Liver (tissue), 9 donors: ENCODE measurements around the gene KRTAP3-1. TPM values are rescaled to one million over a fixed set of nuclear protein-coding genes. Genes with fewer than 3 reads are reported as not detected.
"Not testable (repeated sequence)": the region's sequence is repeated elsewhere in the genome, so short reads cannot be mapped to it uniquely, and the experiment has no call there.

ENCODE experiments used
- DNase-seq: peaks from one replicate; pipeline ENCODE4 v3.0.0-alpha.2; 2017; ENCODE audit warnings: low spot score
- H3K27ac ChIP-seq, 2 donors: one replicate each; pipeline ENCODE4 v1.7.0; 2013; ENCODE audit warnings: inconsistent platforms in 2 of 2, low read length in 2 of 2, control low read depth in 1 of 2, low read depth in 1 of 2, mild to moderate bottlenecking in 1 of 2
- H3K27me3 ChIP-seq, 4 donors: one replicate each; pipeline versions ENCODE4 v1.6.1 to v1.7.0; 2013; ENCODE audit warnings: low read length in 3 of 4, inconsistent platforms in 1 of 4, mild to moderate bottlenecking in 1 of 4, moderate library complexity in 1 of 4; ENCODE audit not compliant: control insufficient read depth in 4 of 4, insufficient read depth in 4 of 4
- H3K36me3 ChIP-seq, 4 donors: one replicate each; pipeline versions ENCODE4 v1.6.1 to v1.7.0; 2013; ENCODE audit warnings: low read length in 3 of 4, mild to moderate bottlenecking in 3 of 4, low read depth in 1 of 4, moderate library complexity in 1 of 4; ENCODE audit not compliant: control insufficient read depth in 4 of 4, insufficient read depth in 3 of 4
- H3K4me1 ChIP-seq, 4 donors: one replicate each; pipeline versions ENCODE4 v1.6.1 to v1.7.0; 2013; ENCODE audit warnings: low read length in 3 of 4, mild to moderate bottlenecking in 3 of 4, moderate library complexity in 1 of 4; ENCODE audit not compliant: control insufficient read depth in 4 of 4, insufficient read depth in 4 of 4
- H3K4me3 ChIP-seq, 3 donors: one replicate each; pipeline versions ENCODE4 v1.6.1 to v1.7.0; 2013; ENCODE audit warnings: low read length in 3 of 3, control low read depth in 1 of 3, low read depth in 1 of 3, mild to moderate bottlenecking in 1 of 3
- H3K9ac ChIP-seq, 2 donors: one replicate each; pipeline ENCODE4 v1.7.0; 2013; ENCODE audit warnings: low read length in 2 of 2, mild to moderate bottlenecking in 2 of 2, moderate library complexity in 2 of 2, control low read depth in 1 of 2, low read depth in 1 of 2
- H3K9me3 ChIP-seq, 4 donors: one replicate each; pipeline versions ENCODE4 v1.6.1 to v1.7.0; 2013; ENCODE audit warnings: low read length in 3 of 4; ENCODE audit not compliant: control insufficient read depth in 4 of 4
- FOXA1 ChIP-seq: IDR thresholded peaks from 2 replicates; pipeline ENCODE4 v1.6.1; 2016; ENCODE audit warnings: antibody characterized with exemption
- GABPA ChIP-seq, 2 donors: IDR thresholded peaks in 1 of 2; conservative IDR thresholded peaks in 1 of 2; 2 replicates each; pipeline ENCODE4 v1.6.1; 2016; ENCODE audit warnings: antibody characterized with exemption in 2 of 2, mild to moderate bottlenecking in 1 of 2, moderate library complexity in 1 of 2
- RXRA ChIP-seq, 2 donors: IDR thresholded peaks; 2 replicates each; pipeline ENCODE4 v1.6.1; 2017 to 2018; ENCODE audit warnings: antibody characterized with exemption in 2 of 2, mild to moderate bottlenecking in 1 of 2
- WGBS: extraction: QIAGEN DNeasy Blood & Tissue Kit; methylation state at CpG from one replicate; pipeline ENCODE4 v1.1.7; 2013; 5-methylcytosine and 5-hydroxymethylcytosine counted together
- polyA plus RNA-seq, 2 donors: library from polyadenylated mRNA; stranded (reverse) in 1 of 2; unstranded in 1 of 2; fragments of 200-250 nt in 1 of 2; fragments of >200 nt in 1 of 2; fragmentation: Nextera tagmentation in 1 of 2; extraction: Ambion mirVana in 1 of 2; gene quantifications; one replicate each; pipeline versions ENCODE4 v1.2.1 to v1.2.3, GENCODE V29; 2013 to 2015
- total RNA-seq, 2 donors: library from RNA; depleted of rRNA; stranded (reverse); fragments of >200 nt; gene quantifications; one replicate each; pipeline ENCODE4 v1.2.3, GENCODE V29; 2014
- TF ChIP-seq, protein P1 (sequence below): fragments of 150-350 bp; IDR thresholded peaks from 2 replicates; pipeline ENCODE4 v1.5.1; 2017; ENCODE audit warnings: improper control_type of control experiment, low read depth, low read length; ENCODE audit not compliant: missing input control
- TF ChIP-seq, protein P2 (sequence below): IDR thresholded peaks from 2 replicates; pipeline ENCODE4 v1.6.1; 2016; ENCODE audit warnings: antibody characterized with exemption
- TF ChIP-seq, protein P3 (sequence below): IDR thresholded peaks from 2 replicates; pipeline ENCODE4 v1.6.1; 2016; ENCODE audit warnings: antibody characterized with exemption
- donor health status: healthy.
- donor health status: healthy.
- donor health status: healthy.
- donor health status: healthy.
- donor health status: healthy.

Gene KRTAP3-1
- total and polyA plus RNA-seq, 4 donors, result not detected

DNA sequence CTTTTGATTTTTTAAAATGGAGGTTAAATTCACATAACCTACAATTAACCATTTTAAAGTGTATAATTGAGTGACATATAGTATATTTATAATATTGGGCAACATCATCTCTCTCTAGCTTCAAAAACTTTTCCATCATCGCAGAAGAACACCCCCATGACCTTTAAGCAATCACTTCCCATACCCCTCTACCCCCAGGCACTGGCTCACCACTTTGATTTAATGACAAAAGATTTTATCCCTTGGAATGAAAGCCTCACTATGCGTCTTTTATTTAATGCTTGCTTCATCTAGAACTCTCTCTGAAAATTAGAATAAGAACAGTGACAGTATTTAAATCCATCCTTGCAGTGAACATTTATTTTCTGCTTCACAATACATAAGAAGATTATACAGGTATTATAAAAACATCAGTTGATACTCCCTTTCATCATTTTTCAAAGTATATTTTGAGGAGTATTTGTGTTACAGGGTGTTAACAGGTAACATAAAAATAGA is 29.0 kb upstream of the KRTAP3-1 start (continued):
- TF ChIP-seq, protein P1, sequence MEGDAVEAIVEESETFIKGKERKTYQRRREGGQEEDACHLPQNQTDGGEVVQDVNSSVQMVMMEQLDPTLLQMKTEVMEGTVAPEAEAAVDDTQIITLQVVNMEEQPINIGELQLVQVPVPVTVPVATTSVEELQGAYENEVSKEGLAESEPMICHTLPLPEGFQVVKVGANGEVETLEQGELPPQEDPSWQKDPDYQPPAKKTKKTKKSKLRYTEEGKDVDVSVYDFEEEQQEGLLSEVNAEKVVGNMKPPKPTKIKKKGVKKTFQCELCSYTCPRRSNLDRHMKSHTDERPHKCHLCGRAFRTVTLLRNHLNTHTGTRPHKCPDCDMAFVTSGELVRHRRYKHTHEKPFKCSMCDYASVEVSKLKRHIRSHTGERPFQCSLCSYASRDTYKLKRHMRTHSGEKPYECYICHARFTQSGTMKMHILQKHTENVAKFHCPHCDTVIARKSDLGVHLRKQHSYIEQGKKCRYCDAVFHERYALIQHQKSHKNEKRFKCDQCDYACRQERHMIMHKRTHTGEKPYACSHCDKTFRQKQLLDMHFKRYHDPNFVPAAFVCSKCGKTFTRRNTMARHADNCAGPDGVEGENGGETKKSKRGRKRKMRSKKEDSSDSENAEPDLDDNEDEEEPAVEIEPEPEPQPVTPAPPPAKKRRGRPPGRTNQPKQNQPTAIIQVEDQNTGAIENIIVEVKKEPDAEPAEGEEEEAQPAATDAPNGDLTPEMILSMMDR, result no peak
- no peak for TF ChIP-seq RXRA (IDR thresholded peaks at IDR 0.05)

DNA sequence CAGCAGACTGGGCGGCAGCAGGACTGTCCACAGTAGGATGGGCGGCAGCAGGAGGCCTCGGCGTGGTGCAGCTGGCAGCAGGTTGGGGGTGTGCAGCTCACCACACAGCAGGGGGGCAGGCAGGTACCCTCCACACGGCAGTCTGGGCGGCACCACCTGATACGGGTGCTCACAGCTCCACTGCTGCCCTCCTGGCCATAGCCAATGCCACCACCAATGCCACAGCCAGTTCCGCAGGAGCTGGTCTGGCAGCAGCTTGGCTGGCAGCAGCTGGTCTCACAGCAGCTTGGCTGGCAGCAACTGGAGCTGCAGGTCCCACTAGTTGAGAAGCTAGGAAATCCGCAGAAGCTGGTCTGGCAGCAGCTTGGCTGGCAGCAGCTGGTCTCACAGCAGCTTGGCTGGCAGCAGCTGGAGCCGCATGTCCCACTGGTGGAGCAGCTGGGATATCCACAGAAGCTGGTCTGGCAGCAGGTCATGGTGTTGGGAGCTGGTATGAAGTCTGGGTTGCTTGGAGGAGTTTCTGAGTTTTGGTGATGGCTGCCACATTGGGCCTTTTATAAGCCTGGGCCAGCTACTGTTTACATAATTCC is 25.5 kb upstream of the KRTAP3-1 start, which contains the start of gene KRTAP1-3:
Gene KRTAP1-3, minus strand, starts transcription at position 529 of the 590 bp plus-strand sequence. Its CDS starts 53 bp downstream, at position 476.
- not testable (repeated sequence) for DNase-seq, H3K27me3 ChIP-seq, H3K36me3 ChIP-seq, H3K27ac ChIP-seq, H3K9me3 ChIP-seq, H3K4me1 ChIP-seq, H3K4me3 ChIP-seq, H3K9ac ChIP-seq
- 92% methylated on average over 10 of the region's 10 CpGs for WGBS

DNA sequence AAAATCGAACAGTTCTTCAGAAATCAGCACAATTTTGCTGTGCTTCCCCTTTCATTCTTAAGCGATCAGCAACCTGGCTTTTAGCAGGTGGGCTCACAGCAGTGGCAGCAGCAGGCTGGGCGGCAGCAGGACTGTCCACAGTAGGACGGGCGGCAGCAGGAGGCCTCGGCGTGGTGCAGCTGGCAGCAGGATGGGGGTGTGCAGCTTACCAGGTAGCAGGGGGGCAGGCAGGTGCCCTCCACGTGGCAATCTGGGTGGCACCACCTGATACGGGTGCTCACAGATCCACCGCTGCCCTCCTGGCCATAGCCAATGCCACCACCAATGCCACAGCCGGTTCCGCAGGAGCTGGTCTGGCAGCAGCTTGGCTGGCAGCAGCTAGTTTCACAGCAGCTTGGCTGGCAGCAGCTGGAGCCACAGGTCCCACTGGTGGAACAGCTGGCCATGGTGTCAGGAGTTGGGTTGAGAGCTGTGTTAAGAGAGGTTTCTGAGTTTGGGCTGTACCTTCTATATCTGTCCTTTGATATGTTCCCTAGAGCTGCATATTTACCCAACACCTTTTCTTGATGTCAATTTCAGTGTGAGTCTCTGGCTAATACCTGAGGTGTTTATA is 20.8 kb upstream of the KRTAP3-1 start, which contains the start of gene KRTAP1-4:
Gene KRTAP1-4, minus strand, starts transcription at position 563 of the 613 bp plus-strand sequence. Its CDS starts 117 bp downstream, at position 446.
- no peak within 1 kb of the TSS for H3K4me3 ChIP-seq
- no peaks in the 10 kb centered on the region for H3K36me3 ChIP-seq
- H3K27me3 ChIP-seq, result peaks cover 0 to 3% (median 0%) of the 10 kb centered on the region in 4 donors
- TF ChIP-seq, protein P2, sequence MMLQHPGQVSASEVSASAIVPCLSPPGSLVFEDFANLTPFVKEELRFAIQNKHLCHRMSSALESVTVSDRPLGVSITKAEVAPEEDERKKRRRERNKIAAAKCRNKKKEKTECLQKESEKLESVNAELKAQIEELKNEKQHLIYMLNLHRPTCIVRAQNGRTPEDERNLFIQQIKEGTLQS, result no peak
- TF ChIP-seq FOXA1, result no peak
- no peaks in the 10 kb centered on the region for H3K9me3 ChIP-seq
- no peak for DNase-seq
- no peaks in the 10 kb centered on the region for H3K4me1 ChIP-seq
- no peak within 1 kb of the TSS for H3K27ac ChIP-seq
- H3K9ac ChIP-seq, result no peak within 1 kb of the TSS
- 66% methylated on average over 12 of the region's 12 CpGs for WGBS

DNA sequence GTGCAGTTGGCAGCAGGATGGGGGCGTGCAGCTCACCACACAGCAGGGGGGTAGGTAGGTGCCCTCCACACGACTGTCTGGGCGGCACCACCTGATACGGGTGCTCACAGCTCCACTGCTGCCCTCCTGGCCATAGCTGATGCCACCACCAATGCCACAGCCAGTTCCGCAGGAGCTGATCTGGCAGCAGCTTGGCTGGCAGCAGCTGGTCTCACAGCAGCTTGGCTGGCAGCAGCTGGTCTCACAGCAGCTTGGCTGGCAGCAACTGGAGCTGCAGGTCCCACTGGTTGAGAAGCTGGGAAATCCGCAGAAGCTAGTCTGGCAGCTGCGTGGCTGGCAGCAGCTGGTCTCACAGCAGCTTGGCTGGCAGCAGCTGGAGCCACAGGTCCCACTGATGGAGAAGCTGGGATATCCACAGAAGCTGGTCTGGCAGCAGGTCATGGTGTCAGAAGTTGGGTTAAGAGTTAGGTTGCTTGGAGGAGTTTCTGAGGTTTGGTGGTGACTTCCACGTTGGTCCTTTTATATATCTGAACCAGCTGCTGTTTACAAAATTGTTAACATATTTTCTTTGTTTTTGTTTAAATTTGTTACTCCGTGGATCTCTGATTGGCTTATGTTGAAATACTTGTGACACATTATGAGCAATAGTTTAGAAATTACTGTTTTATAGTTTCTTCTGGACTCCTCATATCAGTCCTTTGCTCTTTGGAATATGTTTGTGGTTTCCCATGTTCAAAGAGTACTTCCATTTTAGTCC is 18.0 kb upstream of the KRTAP3-1 start, which contains the start of gene KRTAP1-5:
Gene KRTAP1-5, minus strand, starts transcription at position 494 of the 757 bp plus-strand sequence. Its CDS starts 53 bp downstream, at position 441.
- H3K36me3 ChIP-seq, result no peaks in the 10 kb centered on the region
- WGBS, result 72% methylated on average over 9 of the region's 9 CpGs
- no peaks in the 10 kb centered on the region for H3K4me1 ChIP-seq
- H3K9me3 ChIP-seq, result peaks cover 0 to 3% (median 0%) of the 10 kb centered on the region in 4 donors
- H3K27me3 ChIP-seq, result peaks cover 0 to 3% (median 0%) of the 10 kb centered on the region in 4 donors
- TF ChIP-seq FOXA1, result no peak
- TF ChIP-seq, protein P1, result no peak
- TF ChIP-seq GABPA (IDR thresholded peaks at IDR 0.05 in 1 of 2, conservative IDR thresholded peaks at IDR 0.05 in 1 of 2), result no peak
- TF ChIP-seq, protein P3, sequence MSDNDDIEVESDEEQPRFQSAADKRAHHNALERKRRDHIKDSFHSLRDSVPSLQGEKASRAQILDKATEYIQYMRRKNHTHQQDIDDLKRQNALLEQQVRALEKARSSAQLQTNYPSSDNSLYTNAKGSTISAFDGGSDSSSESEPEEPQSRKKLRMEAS, result no peak
- no peak for TF ChIP-seq RXRA (IDR thresholded peaks at IDR 0.05)
- H3K9ac ChIP-seq, result no peak within 1 kb of the TSS
- no peak within 1 kb of the TSS for H3K4me3 ChIP-seq
- H3K27ac ChIP-seq, result no peak within 1 kb of the TSS
- DNase-seq, result no peak
